K562 (cell line): Measurements from ENCODE around the gene GALNT9. TPM values are rescaled to one million over a fixed set of nuclear protein-coding genes. Genes with fewer than 3 reads are reported as not detected.

Experiments
- ATAC-seq: fragments of 200-7000 bp; cut with Tn5 transposase; 3 replicates; pipeline ENCODE4 v1.9.1; 2020; ENCODE audit warnings: moderate library complexity
- BruUV-seq: library from RNA; stranded (reverse); fragments of 400-500 nt; replicated peaks from 2 replicates; lab custom pipeline; 2021; lab: Mats Ljungman, UMichigan
- CTCF ChIA-PET: fragments of 300-600 bp; formaldehyde crosslinking; extraction: SDS; loops from one replicate; lab custom pipeline; 2021; ENCODE audit warnings: low intra/inter-chr PET ratio; lab: Yijun Ruan, JAX
- POLR2A ChIA-PET: fragments of 300-600, 350-650 bp; sonication (Branson Sonifier 250); formaldehyde crosslinking; extraction: SDS; loops from one replicate; lab custom pipeline; 2021; ENCODE audit warnings: antibody characterized with exemption, inconsistent platforms; lab: Yijun Ruan, JAX
- DNase-seq, 4 experiments: peaks; one replicate each; pipeline versions ENCODE4 v3.0.0 to v3.0.0-alpha.2; 2011 to 2018; ENCODE audit warnings: low spot score in 3 of 4, mixed read lengths in 3 of 4; ENCODE audit errors: extremely low read depth in 1 of 4
- FAIRE-seq: peaks from 2 replicates; lab custom pipeline; 2011; peaks lifted over from hg19 to GRCh38; lab: Jason Lieb, UNC
- H2AFZ ChIP-seq: 2 replicates; pipeline ENCODE4 v1.6.0; 2011; ENCODE audit warnings: low read depth, low read length, control low read depth, inconsistent platforms
- H3K27ac ChIP-seq: fragments of 200-600 bp; 3 replicates; pipeline ENCODE4 v1.8.0; 2011; ENCODE audit warnings: low read depth, mild to moderate bottlenecking, control low read depth, inconsistent platforms, low read length, moderate library complexity, mixed read lengths; ENCODE audit errors: extremely low read depth
- H3K27me3 ChIP-seq, 2 experiments: fragments of 300-600 bp in 1 of 2; 2 replicates in 1 of 2; 3 replicates in 1 of 2; pipeline versions ENCODE4 v1.6.0 to v1.8.0; 2011; ENCODE audit warnings: inconsistent platforms in 2 of 2, low read length in 2 of 2, mild to moderate bottlenecking in 1 of 2, mixed read lengths in 1 of 2, moderate library complexity in 1 of 2; ENCODE audit not compliant: control insufficient read depth in 2 of 2, insufficient read depth in 2 of 2
- H3K36me3 ChIP-seq: fragments of 300-600 bp; 3 replicates; pipeline ENCODE4 v1.8.0; 2011; ENCODE audit warnings: mild to moderate bottlenecking, low read length, inconsistent platforms; ENCODE audit not compliant: control insufficient read depth, insufficient read depth
- H3K4me1 ChIP-seq, 2 experiments: fragments of 200-600 bp in 1 of 2; replicated peaks in 1 of 2; 2 replicates in 1 of 2; 3 replicates in 1 of 2; pipeline versions ENCODE4 v1.5.1 to v1.8.0; 2011; ENCODE audit warnings: inconsistent platforms in 2 of 2, low read length in 2 of 2, mild to moderate bottlenecking in 1 of 2, mixed read lengths in 1 of 2, moderate library complexity in 1 of 2; ENCODE audit not compliant: control insufficient read depth in 2 of 2, insufficient read depth in 2 of 2
- H3K4me2 ChIP-seq: 2 replicates; pipeline ENCODE4 v1.6.1; 2011; ENCODE audit warnings: low read length, control low read depth, inconsistent platforms, mixed read lengths; ENCODE audit not compliant: insufficient read depth
- H3K4me3 ChIP-seq: fragments of 200-600 bp; sonication (generic), shearing (Covaris generic); 2 replicates; pipeline ENCODE4 v1.5.1; 2016; ENCODE audit warnings: control low read depth, inconsistent platforms
- H3K79me2 ChIP-seq: fragments of 200-600 bp; 3 replicates; pipeline ENCODE4 v1.8.0; 2011; ENCODE audit warnings: low read length, inconsistent platforms; ENCODE audit not compliant: control insufficient read depth, insufficient read depth
- H3K9ac ChIP-seq, 2 experiments: 2 replicates each; pipeline versions ENCODE4 v1.6.0 to v1.6.1; 2011; ENCODE audit warnings: low read depth in 2 of 2, low read length in 2 of 2, control low read depth in 1 of 2, inconsistent platforms in 1 of 2, mild to moderate bottlenecking in 1 of 2, mixed read lengths in 1 of 2; ENCODE audit not compliant: insufficient read depth in 1 of 2
- H3K9me1 ChIP-seq: one replicate; pipeline ENCODE4 v1.6.0; 2011; ENCODE audit warnings: inconsistent platforms, mild to moderate bottlenecking, low read length, moderate library complexity; ENCODE audit not compliant: control insufficient read depth, insufficient read depth
- H3K9me3 ChIP-seq: replicated peaks from 2 replicates; pipeline ENCODE4 v1.5.1; 2011; ENCODE audit warnings: low read depth, low read length, inconsistent platforms; ENCODE audit not compliant: control insufficient read depth, insufficient read depth
- H4K20me1 ChIP-seq: replicated peaks from 2 replicates; pipeline ENCODE4 v1.6.1; 2011; ENCODE audit warnings: low read length, inconsistent platforms, mixed read lengths; ENCODE audit not compliant: control insufficient read depth, insufficient read depth
- IRF9 ChIP-seq: fragments of 450-650 bp; IDR thresholded peaks from 2 replicates; pipeline ENCODE4 v1.6.1; 2016; ENCODE audit warnings: missing biosample characterization, missing genetic modification characterization
- ZKSCAN1 ChIP-seq: fragments of 150-350 bp; IDR thresholded peaks from 2 replicates; pipeline ENCODE4 v1.6.1; 2016; ENCODE audit warnings: low read depth, low read length
- ZNF146 ChIP-seq: IDR thresholded peaks from one replicate; pipeline ENCODE4 v1.6.1; 2018; ENCODE audit warnings: missing compliant biosample characterization; ENCODE audit not compliant: unreplicated experiment
- ZNF184 ChIP-seq: sonication (generic); formaldehyde crosslinking; IDR thresholded peaks from 2 replicates; pipeline ENCODE4 v1.5.0; 2020; ENCODE audit warnings: missing genetic modification reagents
- WGBS: fragments of 100-300 bp; shearing (Covaris generic); methylation state at CpG from one replicate; pipeline ENCODE4 v1.1.6; 2016; ENCODE audit warnings: low coverage, mixed read lengths; ENCODE audit not compliant: insufficient coverage; ENCODE audit errors: missing lambda C conversion rate; 5-methylcytosine and 5-hydroxymethylcytosine counted together
- in situ Hi-C: fragments of 300-500 bp; cut with MboI; formaldehyde crosslinking; loops from 4 replicates; pipeline ENCODE4 v1.15.0; 2018; ENCODE audit warnings: inconsistent platforms, mixed read lengths
- intact Hi-C: fragments of 100-400 bp; cut with micrococcal nuclease; formaldehyde crosslinking; loops from 2 replicates; pipeline ENCODE4 v1.14.2; 2022
- polyA plus RNA-seq, 8 experiments: library from polyadenylated mRNA; depleted of rRNA in 4 of 8; stranded (reverse) in 5 of 8; unstranded in 3 of 8; fragments of >200 nt; fragmentation: Nextera tagmentation in 2 of 8; fragmentation: Illumina TruSeq in 1 of 8; extraction: Ambion mirVana in 2 of 8; extraction: Trizol in 1 of 8; gene quantifications; 2 replicates each; pipeline versions ENCODE4 v1.2.1 to v1.2.3, GENCODE V29; 2011 to 2014; ENCODE audit warnings: inconsistent platforms in 1 of 8, missing spikeins in 1 of 8
- total RNA-seq, 7 experiments: library from RNA; depleted of rRNA in 6 of 7; stranded (reverse); fragments of >200 nt in 6 of 7; fragmentation: Illumina TruSeq in 2 of 7; extraction: Trizol in 2 of 7; gene quantifications; 2 replicates each; pipeline versions ENCODE4 v1.2.1 to v1.2.3, GENCODE V29; 2011 to 2021; ENCODE audit warnings: low replicate concordance in 1 of 7

GALNT9 gene
- total and polyA plus RNA-seq, 9 of the 15 experiments (the other 6 are each of a cell fraction or from before 2014, with no cell fraction given) = not detected

- CTCF ChIA-PET = no interaction called here
- Histone ChIP-seq H3K9me1 (no peaks in the 10 kb centered on the region), H2AFZ (no peak overlapping the region), H4K20me1 (peaks cover 11% of the 10 kb centered on the region), H3K36me3 (no peaks in the 10 kb centered on the region), H3K4me2 (no peak overlapping the region), H3K27ac (no peak overlapping the region), H3K9ac (no peak overlapping the region), H3K79me2 (no peaks in the 10 kb centered on the region)
- POLR2A ChIA-PET = interaction anchor here (0.5 kb wide), 1 partner anchor 1032 kb away, joined by 3 read pairs; no protein-coding TSS in a partner anchor
- in situ Hi-C loops = no loop called here
- no peak for TF ChIP-seq ZNF146 (CRISPR knock-in tag)
- TF ChIP-seq ZKSCAN1 = peak; percentile 82
- TF ChIP-seq, all 486 proteins: peak for 1
- FAIRE-seq = no peak
- Histone ChIP-seq H3K9me3 (no peaks in the 10 kb centered on the region), H3K4me3 (no peak overlapping the region), H3K27me3 (peaks cover 48 to 90% of the 10 kb centered on the region in 2 experiments), H3K4me1 (peaks cover 0 to 33% of the 10 kb centered on the region in 2 experiments; a peak in 2 of 5 replicates)
- ATAC-seq = 0 out of 3 replicates have a peak, but pooled peaks have one; percentile 29
- intact Hi-C loops = no loop called here
- WGBS = 5% methylated on average over 27 of the region's 36 CpGs
- BruUV-seq = no TSS peak
- no peak for DNase-seq
Measured at GRCh38 chr12:132207083-132207775, 122.2 kb downstream of the GALNT9 start.

GRCh38 chr12:132206046-132206434 is 123.3 kb downstream of the GALNT9 start:
- ATAC-seq = no peak
- ChIA-PET POLR2A (no interaction called here), CTCF (no interaction called here)
- no peaks in the 10 kb centered on the region for H3K9me1 ChIP-seq
- 1% methylated on average over 9 of the region's 14 CpGs for WGBS
- H3K4me3 ChIP-seq = no peak overlapping the region
- peaks cover 0 to 33% of the 10 kb centered on the region in 2 experiments; a peak in 2 of 5 replicates for H3K4me1 ChIP-seq
- H4K20me1 ChIP-seq = peaks cover 11% of the 10 kb centered on the region
- no peak for FAIRE-seq
- intact Hi-C loops = no loop called here
- no peaks in the 10 kb centered on the region for H3K79me2 ChIP-seq
- H3K9me3 ChIP-seq = no peaks in the 10 kb centered on the region
- no peak overlapping the region for H2AFZ ChIP-seq
- TF ChIP-seq IRF9 (tag) (no peak), ZNF184 (CRISPR knock-in tag) (no peak)
- H3K27me3 ChIP-seq = peaks cover 52 to 91% of the 10 kb centered on the region in 2 experiments
- no peaks in the 10 kb centered on the region for H3K36me3 ChIP-seq
- DNase-seq = no peak
- H3K27ac ChIP-seq = no peak overlapping the region
- in situ Hi-C loops = no loop called here
- no peak overlapping the region for H3K4me2 ChIP-seq
- BruUV-seq = no TSS peak
- no peak overlapping the region for H3K9ac ChIP-seq
